Retinal pigment epithelial cell (primary cell): ENCODE data around the gene KNDC1.
"Not testable (repeated sequence)": the region's sequence is repeated elsewhere in the genome, so short reads cannot be mapped to it uniquely, and the experiment has no call there.

Source experiments
- DNase-seq: peaks from one replicate; pipeline ENCODE4 v3.0.0-alpha.2; 2010; ENCODE audit warnings: low read depth
- H3K4me3 ChIP-seq: 2 replicates; pipeline ENCODE4 v1.5.1; 2011; ENCODE audit warnings: mild to moderate bottlenecking, low read length, control low read depth, moderate library complexity
- TF ChIP-seq, protein P1 (sequence below): conservative IDR thresholded peaks from 2 replicates; pipeline ENCODE4 v1.5.1; 2011; ENCODE audit warnings: low read depth, low read length, control low read depth, inconsistent platforms

Gene KNDC1

DNA sequence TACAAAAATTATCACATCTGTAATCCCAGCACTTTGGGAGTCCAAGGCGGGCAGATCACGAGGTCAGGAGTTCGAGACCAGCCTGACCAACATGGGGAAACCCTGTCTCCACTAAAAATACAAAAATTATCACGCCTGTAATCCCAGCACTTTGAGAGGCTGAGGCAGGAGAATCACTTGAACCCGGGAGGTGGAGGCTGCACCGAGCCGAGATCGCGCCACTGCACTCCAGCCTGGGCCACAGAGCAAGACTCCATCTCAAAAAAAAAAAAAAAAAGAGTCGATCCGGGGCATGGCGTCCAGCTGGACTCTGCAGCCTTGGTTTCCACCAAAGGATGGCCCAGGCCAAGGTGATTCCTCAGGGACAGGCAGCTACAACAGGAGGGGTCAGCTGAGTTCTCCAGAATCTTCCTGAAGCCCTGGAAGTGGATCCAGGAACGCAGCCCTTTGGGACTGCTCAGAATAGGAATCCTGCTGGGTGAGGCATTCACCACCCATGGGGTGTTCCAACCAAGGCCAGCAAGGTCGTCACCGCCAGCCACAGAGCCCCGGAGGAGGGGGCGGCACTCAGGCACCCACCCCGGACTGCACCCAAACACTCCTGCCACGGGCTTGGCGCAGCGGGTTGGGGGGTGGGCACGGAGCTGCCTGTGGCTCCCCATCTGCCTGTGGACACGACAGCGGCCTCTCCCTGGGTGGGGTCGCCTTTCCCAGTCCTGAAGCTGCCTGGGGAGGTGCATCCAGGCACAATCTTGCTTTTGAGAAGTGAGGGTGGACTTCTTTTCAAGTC lies 58.0 kb downstream of the KNDC1 start:
- DNase-seq, result no peak
- H3K4me3 ChIP-seq, result no peak overlapping the region
- TF ChIP-seq, protein P1, sequence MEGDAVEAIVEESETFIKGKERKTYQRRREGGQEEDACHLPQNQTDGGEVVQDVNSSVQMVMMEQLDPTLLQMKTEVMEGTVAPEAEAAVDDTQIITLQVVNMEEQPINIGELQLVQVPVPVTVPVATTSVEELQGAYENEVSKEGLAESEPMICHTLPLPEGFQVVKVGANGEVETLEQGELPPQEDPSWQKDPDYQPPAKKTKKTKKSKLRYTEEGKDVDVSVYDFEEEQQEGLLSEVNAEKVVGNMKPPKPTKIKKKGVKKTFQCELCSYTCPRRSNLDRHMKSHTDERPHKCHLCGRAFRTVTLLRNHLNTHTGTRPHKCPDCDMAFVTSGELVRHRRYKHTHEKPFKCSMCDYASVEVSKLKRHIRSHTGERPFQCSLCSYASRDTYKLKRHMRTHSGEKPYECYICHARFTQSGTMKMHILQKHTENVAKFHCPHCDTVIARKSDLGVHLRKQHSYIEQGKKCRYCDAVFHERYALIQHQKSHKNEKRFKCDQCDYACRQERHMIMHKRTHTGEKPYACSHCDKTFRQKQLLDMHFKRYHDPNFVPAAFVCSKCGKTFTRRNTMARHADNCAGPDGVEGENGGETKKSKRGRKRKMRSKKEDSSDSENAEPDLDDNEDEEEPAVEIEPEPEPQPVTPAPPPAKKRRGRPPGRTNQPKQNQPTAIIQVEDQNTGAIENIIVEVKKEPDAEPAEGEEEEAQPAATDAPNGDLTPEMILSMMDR, result no peak

DNA sequence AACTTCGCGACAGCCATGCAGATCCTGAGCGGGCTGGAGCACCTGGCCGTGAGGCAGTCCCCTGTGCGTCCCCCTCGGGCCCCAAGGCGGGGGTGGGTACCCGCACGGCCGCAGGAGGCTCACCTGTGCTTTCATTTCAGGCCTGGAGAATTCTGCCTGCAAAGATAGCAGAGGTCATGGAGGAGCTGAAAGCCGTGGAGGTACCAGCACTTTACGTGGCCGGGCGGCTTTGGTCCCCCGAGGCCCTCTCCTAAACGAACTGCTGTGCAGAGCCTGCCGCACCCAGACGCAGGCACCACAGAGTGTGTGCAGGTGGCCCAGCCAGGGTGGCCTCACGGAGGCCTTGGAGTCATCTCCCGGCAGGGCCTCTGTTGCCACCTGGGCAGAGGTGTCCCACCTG lies 58.9 kb downstream of the KNDC1 start:
- no peak for DNase-seq
- no peak overlapping the region for H3K4me3 ChIP-seq
- TF ChIP-seq, protein P1, result no peak

DNA sequence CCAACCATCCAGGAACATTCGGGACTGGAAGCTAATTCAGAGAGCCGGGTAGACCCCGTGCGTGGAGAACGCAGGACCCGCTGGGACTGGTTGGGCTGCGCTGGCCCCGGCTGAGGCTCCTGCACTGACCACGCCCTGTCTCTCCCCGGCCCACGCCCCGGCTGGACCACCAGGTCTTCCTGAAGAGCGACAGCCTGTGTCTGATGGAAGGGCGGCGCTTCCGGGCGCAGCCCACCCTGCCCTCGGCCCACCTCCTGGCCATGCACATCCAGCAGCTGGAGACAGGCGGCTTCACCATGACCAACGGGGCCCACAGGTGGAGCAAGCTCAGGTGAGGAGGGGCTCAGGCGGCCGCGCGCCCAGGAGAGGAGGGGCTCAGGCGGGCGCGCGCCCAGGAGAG lies 59.8 kb downstream of the KNDC1 start:
- DNase-seq, result no peak
- TF ChIP-seq, protein P1, result no peak
- no peak overlapping the region for H3K4me3 ChIP-seq

DNA sequence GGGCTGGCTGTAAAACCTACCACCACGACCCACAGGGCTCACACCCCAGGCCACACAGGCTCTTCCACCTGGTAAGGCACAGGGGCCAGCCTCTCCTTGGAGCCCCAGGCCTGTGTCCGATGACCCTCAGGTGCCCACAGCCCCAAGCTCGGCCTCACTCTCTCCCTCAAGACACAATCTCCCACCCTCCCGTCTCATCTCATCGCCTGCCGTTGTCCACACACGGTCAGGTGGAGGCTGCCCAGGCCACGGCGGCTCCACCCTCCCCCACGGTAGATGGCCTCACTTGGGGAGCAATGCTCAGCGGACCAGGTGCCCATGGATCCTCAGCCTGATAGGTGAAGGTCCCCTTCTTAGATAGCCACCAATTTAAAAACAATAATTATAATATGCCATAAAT lies 61.3 kb downstream of the KNDC1 start:
- H3K4me3 ChIP-seq, result no peak overlapping the region
- no peak for DNase-seq
- TF ChIP-seq, protein P1, result no peak

DNA sequence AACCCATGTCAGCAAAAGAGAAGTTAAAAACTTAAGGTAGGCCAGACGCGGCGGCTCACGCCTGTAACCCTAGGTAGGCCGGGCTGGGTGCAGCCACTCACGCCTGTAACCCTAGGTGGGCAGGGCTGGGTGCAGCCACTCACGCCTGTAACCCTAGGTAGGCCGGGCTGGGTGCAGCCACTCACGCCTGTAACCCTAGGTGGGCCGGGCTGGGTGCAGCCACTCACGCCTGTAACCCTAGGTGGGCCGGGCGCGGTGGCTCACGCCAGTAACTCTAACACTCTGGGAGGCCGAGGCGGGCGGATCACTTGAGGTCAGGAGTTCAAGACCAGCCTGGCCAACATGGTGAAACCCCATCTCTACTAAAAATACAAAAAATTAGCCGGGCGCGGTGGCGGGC lies 61.7 kb downstream of the KNDC1 start:
- DNase-seq, H3K4me3 ChIP-seq: not testable (repeated sequence)

DNA sequence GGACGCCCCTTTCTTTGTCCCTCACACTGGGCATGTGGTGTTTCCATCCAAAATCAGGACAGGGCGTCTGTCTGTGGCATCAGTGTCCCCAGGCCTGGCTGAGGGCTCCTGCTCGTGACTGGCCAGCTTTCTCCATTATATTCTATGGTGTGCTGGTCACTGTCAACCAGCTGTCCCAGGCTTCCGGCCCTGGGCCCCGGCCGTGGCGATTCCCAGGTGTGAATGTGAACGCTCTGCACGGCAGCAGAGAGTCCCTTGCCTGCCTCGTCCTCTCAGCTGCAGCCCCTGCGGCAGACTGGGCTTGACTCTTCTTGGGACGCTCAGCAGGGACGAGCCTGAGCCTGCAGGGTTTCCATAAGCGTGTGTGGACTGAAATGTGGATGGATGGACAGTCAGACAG lies 64.1 kb downstream of the KNDC1 start:
- DNase-seq, result no peak
- TF ChIP-seq, protein P1, result no peak
- H3K4me3 ChIP-seq, result no peak overlapping the region

DNA sequence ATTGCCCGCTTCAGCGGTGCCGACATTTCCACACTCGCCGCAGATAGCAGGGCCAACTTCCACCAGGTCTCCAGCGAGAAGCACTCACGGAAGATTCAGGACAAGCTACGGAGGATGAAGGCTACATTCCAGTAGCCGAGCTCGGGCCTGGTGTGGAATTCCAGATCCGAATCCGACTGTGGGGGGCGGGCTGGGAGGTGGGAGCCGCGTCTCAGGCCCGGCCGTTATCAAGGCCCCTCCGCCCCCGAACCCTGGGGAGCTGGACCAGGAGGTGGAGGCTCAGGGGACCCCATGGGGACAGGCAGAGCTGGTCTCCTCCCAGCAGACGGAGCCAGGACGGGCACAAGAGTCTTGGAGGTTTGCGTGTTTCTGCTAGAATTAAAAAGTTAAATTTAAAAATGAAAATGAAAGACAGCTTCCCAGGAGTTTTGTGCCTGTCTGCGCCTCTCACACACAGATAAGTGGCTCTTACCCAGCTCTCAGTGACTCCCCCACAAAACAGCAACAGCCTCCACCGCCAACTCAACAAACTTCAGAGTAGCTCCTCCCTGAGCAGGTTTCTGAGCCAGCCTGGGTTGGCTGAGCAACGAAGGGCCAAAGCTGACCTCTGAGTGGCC lies 64.8 kb downstream of the KNDC1 start:
- no peak overlapping the region for H3K4me3 ChIP-seq
- no peak for DNase-seq
- TF ChIP-seq, protein P1, result no peak
